GM06990 (cell line): ENCODE results near the gene TRPM3.

Source experiments
- DNase-seq: peaks from one replicate; pipeline ENCODE4 v3.0.0-alpha.2; 2011; ENCODE audit not compliant: insufficient read length; ENCODE audit errors: extremely low read depth
- H3K27me3 ChIP-seq: replicated peaks from 2 replicates; pipeline ENCODE4 v1.6.0; 2011; ENCODE audit warnings: low read length; ENCODE audit not compliant: control insufficient read depth, insufficient read depth
- H3K36me3 ChIP-seq: 2 replicates; pipeline ENCODE4 v1.5.1; 2011; ENCODE audit warnings: low read length; ENCODE audit not compliant: control insufficient read depth, insufficient read depth
- H3K4me3 ChIP-seq: replicated peaks from 2 replicates; pipeline ENCODE4 v1.5.1; 2011; ENCODE audit warnings: low read depth, mild to moderate bottlenecking, control low read depth, low read length
- TF ChIP-seq, protein P1 (sequence below): IDR thresholded peaks from 2 replicates; pipeline ENCODE4 v1.5.1; 2011; ENCODE audit warnings: low read length, control low read depth, mild to moderate bottlenecking, inconsistent platforms; ENCODE audit not compliant: insufficient read depth, poor library complexity, severe bottlenecking

Gene TRPM3

DNA sequence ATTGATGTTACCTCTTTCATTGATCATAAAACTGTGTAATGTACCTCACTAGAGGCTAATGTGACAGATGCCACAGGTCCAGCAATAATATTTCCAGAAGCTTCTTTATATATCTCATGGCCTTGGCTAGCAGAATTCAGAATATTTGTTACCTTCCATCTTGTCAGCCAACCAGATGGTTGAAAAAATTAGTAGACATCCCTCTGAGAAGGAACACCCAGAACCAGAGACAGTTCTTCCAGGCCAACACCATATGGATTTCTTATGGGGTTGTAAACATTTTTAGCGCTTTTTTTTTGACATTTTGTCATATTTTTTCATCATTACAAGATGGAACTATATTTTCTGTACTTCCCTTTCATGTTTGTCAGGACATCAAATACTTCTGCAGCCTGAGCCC lies 428.2 kb downstream of the TRPM3 start:
- no peak overlapping the region for H3K4me3 ChIP-seq
- TF ChIP-seq, protein P1, sequence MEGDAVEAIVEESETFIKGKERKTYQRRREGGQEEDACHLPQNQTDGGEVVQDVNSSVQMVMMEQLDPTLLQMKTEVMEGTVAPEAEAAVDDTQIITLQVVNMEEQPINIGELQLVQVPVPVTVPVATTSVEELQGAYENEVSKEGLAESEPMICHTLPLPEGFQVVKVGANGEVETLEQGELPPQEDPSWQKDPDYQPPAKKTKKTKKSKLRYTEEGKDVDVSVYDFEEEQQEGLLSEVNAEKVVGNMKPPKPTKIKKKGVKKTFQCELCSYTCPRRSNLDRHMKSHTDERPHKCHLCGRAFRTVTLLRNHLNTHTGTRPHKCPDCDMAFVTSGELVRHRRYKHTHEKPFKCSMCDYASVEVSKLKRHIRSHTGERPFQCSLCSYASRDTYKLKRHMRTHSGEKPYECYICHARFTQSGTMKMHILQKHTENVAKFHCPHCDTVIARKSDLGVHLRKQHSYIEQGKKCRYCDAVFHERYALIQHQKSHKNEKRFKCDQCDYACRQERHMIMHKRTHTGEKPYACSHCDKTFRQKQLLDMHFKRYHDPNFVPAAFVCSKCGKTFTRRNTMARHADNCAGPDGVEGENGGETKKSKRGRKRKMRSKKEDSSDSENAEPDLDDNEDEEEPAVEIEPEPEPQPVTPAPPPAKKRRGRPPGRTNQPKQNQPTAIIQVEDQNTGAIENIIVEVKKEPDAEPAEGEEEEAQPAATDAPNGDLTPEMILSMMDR: no peak
- H3K36me3 ChIP-seq: no peaks in the 10 kb centered on the region
- no peaks in the 10 kb centered on the region for H3K27me3 ChIP-seq
- DNase-seq: no peak

DNA sequence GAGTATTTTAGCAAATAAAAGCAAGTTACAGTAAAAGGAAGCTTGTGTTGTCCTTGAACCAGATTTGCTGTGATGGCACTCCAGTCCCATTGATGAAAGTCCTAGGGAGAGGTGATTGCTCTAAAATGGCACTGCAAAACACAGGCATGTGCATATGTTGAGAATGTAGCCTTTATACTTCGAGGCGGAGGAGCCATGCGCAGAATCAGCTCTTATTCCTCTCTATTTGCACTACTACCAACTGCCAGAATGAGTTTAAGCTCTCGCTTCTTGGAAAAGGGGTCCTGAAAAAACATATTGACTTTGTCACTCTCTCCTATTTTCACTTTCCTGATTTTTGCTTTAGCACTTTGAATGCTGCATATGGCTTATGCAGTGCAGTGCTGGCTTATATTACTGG lies 429.0 kb downstream of the TRPM3 start:
- DNase-seq: no peak
- no peak overlapping the region for H3K4me3 ChIP-seq
- TF ChIP-seq, protein P1: no peak
- no peaks in the 10 kb centered on the region for H3K27me3 ChIP-seq
- H3K36me3 ChIP-seq: no peaks in the 10 kb centered on the region

GRCh38 chr9:70688704-70689103 lies 432.7 kb downstream of the TRPM3 start:
- Histone ChIP-seq H3K36me3 (no peaks in the 10 kb centered on the region), H3K4me3 (no peak overlapping the region), H3K27me3 (no peaks in the 10 kb centered on the region)
- DNase-seq: no peak
- TF ChIP-seq, protein P1: no peak

DNA sequence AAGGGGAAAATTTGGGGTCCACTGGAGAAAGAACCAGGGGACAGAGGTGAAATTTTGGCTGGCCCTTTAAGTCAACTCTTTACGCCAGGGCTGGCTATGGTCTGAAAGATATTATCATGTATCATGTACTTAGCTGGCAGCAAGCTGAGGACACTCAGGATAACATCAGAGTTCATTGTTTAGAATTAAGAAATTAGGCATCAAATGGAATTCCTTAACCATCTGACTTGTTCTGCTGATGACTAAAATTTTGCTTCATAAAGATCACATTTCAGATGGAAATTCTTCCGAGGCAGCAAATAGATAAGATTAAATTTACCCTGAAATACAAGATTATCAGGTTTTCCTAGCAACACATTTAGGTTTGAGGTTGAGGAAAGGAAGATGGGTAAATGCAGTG lies 437.6 kb downstream of the TRPM3 start:
- H3K27me3 ChIP-seq: no peaks in the 10 kb centered on the region
- H3K36me3 ChIP-seq: no peaks in the 10 kb centered on the region
- no peak for DNase-seq
- TF ChIP-seq, protein P1: no peak
- H3K4me3 ChIP-seq: no peak overlapping the region

- no peak overlapping the region for H3K4me3 ChIP-seq
- H3K27me3 ChIP-seq: no peaks in the 10 kb centered on the region
- TF ChIP-seq, protein P1: no peak
- H3K36me3 ChIP-seq: no peaks in the 10 kb centered on the region
- no peak for DNase-seq
Observed at GRCh38 chr9:70682298-70682697, 439.1 kb downstream of the TRPM3 start.

DNA sequence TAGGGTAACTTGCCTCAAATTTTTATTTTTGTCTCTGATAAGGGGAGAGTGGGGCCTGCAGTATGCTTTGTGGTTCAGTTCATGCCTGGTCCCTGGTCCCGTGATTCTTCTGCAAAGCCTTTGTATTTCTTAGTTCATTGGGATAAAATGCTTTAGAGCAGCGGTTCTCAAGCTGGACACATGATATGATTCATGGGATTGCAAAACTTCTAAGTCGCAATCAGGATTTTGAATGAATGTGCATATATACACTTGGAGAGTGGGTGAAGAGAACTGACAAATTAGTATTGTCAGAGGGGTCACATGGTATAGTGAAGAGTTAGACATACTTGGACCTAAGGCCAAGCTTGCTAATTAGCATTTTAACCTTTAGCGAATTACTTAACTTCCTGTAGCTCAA lies 441.6 kb downstream of the TRPM3 start:
- TF ChIP-seq, protein P1: no peak
- no peaks in the 10 kb centered on the region for H3K36me3 ChIP-seq

More for the DNA sequence above, 441.6 kb downstream of the TRPM3 start:
- DNase-seq: no peak
- no peaks in the 10 kb centered on the region for H3K27me3 ChIP-seq
- H3K4me3 ChIP-seq: no peak overlapping the region
